Testis (tissue), 3 donors: ENCODE measurements around the gene VWA5A. TPM values are rescaled to one million over a fixed set of nuclear protein-coding genes. Genes with fewer than 3 reads are reported as not detected.

ENCODE experiments used
- DNase-seq: peaks from one replicate; pipeline ENCODE4 v3.0.0-alpha.2; 2019
- H3K27ac ChIP-seq, 2 donors: fragments of 200-600 bp; sonication (generic); one replicate each; pipeline ENCODE4 v1.5.1; 2019
- H3K27me3 ChIP-seq: fragments of 200-600 bp; sonication (generic); one replicate; pipeline ENCODE4 v1.5.1; 2019
- H3K36me3 ChIP-seq: fragments of 200-600 bp; sonication (generic); one replicate; pipeline ENCODE4 v1.5.1; 2017; ENCODE audit warnings: low read depth; ENCODE audit errors: missing control alignments
- H3K4me1 ChIP-seq: fragments of 200-600 bp; sonication (generic); one replicate; pipeline ENCODE4 v1.5.1; 2019
- H3K4me3 ChIP-seq, 2 donors: fragments of 200-600 bp; sonication (generic); one replicate each; pipeline ENCODE4 v1.5.1; 2017 to 2019
- H3K9me3 ChIP-seq: fragments of 200-600 bp; sonication (generic); one replicate; pipeline ENCODE4 v1.5.1; 2017
- CTCF ChIP-seq, 3 experiments: fragments of 450-650 bp in 2 of 3; fragments of 200-600 bp in 1 of 3; sonication (generic) in 1 of 3; IDR thresholded peaks; one replicate each; pipeline ENCODE4 v1.5.1; 2016 to 2019; ENCODE audit warnings: antibody characterized with exemption in 3 of 3, mild to moderate bottlenecking in 2 of 3, moderate library complexity in 1 of 3
- POLR2A ChIP-seq: fragments of 450-650 bp; IDR thresholded peaks from one replicate; pipeline ENCODE4 v1.6.1; 2017; ENCODE audit warnings: antibody characterized with exemption, mild to moderate bottlenecking, moderate library complexity
- WGBS, 2 donors: methylation state at CpG; one replicate each; pipeline ENCODE4 v1.1.5; 2018; 5-methylcytosine and 5-hydroxymethylcytosine counted together
- intact Hi-C: fragments of 100-400 bp; cut with DNase I; formaldehyde crosslinking; loops from one replicate; pipeline ENCODE4 v1.15.1; 2023; ENCODE audit warnings: low total_unique reads
- polyA plus RNA-seq: library from polyadenylated mRNA; stranded (reverse); fragments of 350-450 nt; fragmentation: Illumina TruSeq; extraction: RNeasy Lipid Tissue Mini Kit (QIAGEN cat#74804); gene quantifications from one replicate; pipeline ENCODE4 v1.2.3, GENCODE V29; 2014; ENCODE audit warnings: low read depth, low replicate concordance; ENCODE audit not compliant: insufficient read depth
- total RNA-seq, 2 donors: library from RNA; depleted of rRNA; stranded (reverse); fragments of >200 nt; gene quantifications; one replicate each; pipeline ENCODE4 v1.2.3, GENCODE V29; 2016

The VWA5A gene
- total and polyA plus RNA-seq, 3 donors from 2014 or later, result 26.6 to 31.3 (median 28.3) TPM

- no peak for DNase-seq
- no peak for TF ChIP-seq POLR2A
- TF ChIP-seq CTCF (IDR thresholded peaks at IDR 0.05), result no peak
- Histone ChIP-seq H3K27ac (no peak overlapping the region), H3K9me3 (no peaks in the 10 kb centered on the region), H3K4me1 (no peaks in the 10 kb centered on the region), H3K27me3 (no peaks in the 10 kb centered on the region), H3K4me3 (no peak overlapping the region), H3K36me3 (no peaks in the 10 kb centered on the region)
- WGBS, 2 donors, result 30 to 37% methylated on average over 4 of the region's 4 CpGs
- intact Hi-C loops, result no loop called here
Observed at GRCh38 chr11:124174001-124174583, 58.8 kb downstream of the VWA5A start.

- H3K4me3 ChIP-seq, result no peak overlapping the region
- H3K27me3 ChIP-seq, result no peaks in the 10 kb centered on the region
- no peaks in the 10 kb centered on the region for H3K4me1 ChIP-seq
- intact Hi-C loops, result no loop called here
- H3K9me3 ChIP-seq, result no peaks in the 10 kb centered on the region
- H3K36me3 ChIP-seq, result no peaks in the 10 kb centered on the region
- no peak overlapping the region for H3K27ac ChIP-seq
- no peak for DNase-seq
- WGBS, 2 donors, result 79 to 80% methylated on average over 5 of the region's 5 CpGs
- no peak for TF ChIP-seq CTCF (IDR thresholded peaks at IDR 0.05)
- TF ChIP-seq POLR2A, result no peak
Observed at GRCh38 chr11:124176925-124177715, 61.9 kb downstream of the VWA5A start.

GRCh38 chr11:124179310-124179709 lies 64.1 kb downstream of the VWA5A start:
- intact Hi-C loops, result no loop called here
- no peaks in the 10 kb centered on the region for H3K27me3 ChIP-seq
- TF ChIP-seq CTCF (IDR thresholded peaks at IDR 0.05) (no peak), POLR2A (no peak)
- H3K9me3 ChIP-seq, result no peaks in the 10 kb centered on the region
- H3K36me3 ChIP-seq, result no peaks in the 10 kb centered on the region
- H3K27ac ChIP-seq, result no peak overlapping the region
- no peak overlapping the region for H3K4me3 ChIP-seq
- H3K4me1 ChIP-seq, result no peaks in the 10 kb centered on the region
- no peak for DNase-seq
- WGBS, 2 donors, result 52 to 53% methylated on average over 1 of the region's 1 CpG

- no peaks in the 10 kb centered on the region for H3K36me3 ChIP-seq
- TF ChIP-seq CTCF (IDR thresholded peaks at IDR 0.05) (no peak), POLR2A (no peak)
- WGBS, 2 donors, result 39 to 63% methylated on average over 3 of the region's 3 CpGs
- no peak within 1 kb of the TSS for H3K27ac ChIP-seq
- no peak within 1 kb of the TSS for H3K4me3 ChIP-seq
- intact Hi-C loops, result no loop called here
- H3K4me1 ChIP-seq, result no peaks in the 10 kb centered on the region
- H3K27me3 ChIP-seq, result no peaks in the 10 kb centered on the region
- no peak for DNase-seq
- H3K9me3 ChIP-seq, result no peaks in the 10 kb centered on the region
Observed at GRCh38 chr11:124183068-124183467, 67.8 kb downstream of the VWA5A start, which contains the start of gene OR10D3. OR10D3 (plus strand) TSS chr11:124183345; CDS start chr11:124185270, 1,925 bp downstream.
